Lung (tissue), 12 donors: ENCODE data around the gene IKBKE. TPM values are rescaled to one million over a fixed set of nuclear protein-coding genes. Genes with fewer than 3 reads are reported as not detected.
A peak's percentile ranks its signal among the peaks of the same experiment; 100 is the strongest.

Source experiments
- ATAC-seq: fragments of 200-7000 bp; cut with Tn5 transposase; one replicate; pipeline ENCODE4 v1.9.1; 2020; ENCODE audit warnings: moderate number of reproducible peaks; ENCODE audit not compliant: insufficient read depth, low FRiP score
- DNase-seq, 3 donors: peaks; one replicate each; pipeline ENCODE4 v3.0.0-alpha.2; 2013 to 2017
- H3K27ac ChIP-seq, 2 donors: one replicate each; pipeline ENCODE4 v1.5.1; 2013; ENCODE audit warnings: mild to moderate bottlenecking in 2 of 2, moderate library complexity in 2 of 2, control low read depth in 1 of 2, inconsistent platforms in 1 of 2, low read depth in 1 of 2, low read length in 1 of 2
- H3K27me3 ChIP-seq, 3 donors: one replicate each; pipeline ENCODE4 v1.5.1; 2013; ENCODE audit warnings: low read length in 2 of 3; ENCODE audit not compliant: control insufficient read depth in 3 of 3, insufficient read depth in 3 of 3
- H3K36me3 ChIP-seq, 4 donors: one replicate each; pipeline ENCODE4 v1.5.1; 2013; ENCODE audit warnings: low read length in 4 of 4, mild to moderate bottlenecking in 1 of 4, moderate library complexity in 1 of 4; ENCODE audit not compliant: control insufficient read depth in 4 of 4, insufficient read depth in 4 of 4
- H3K4me1 ChIP-seq, 5 donors: one replicate each; pipeline ENCODE4 v1.5.1; 2013; ENCODE audit warnings: low read length in 5 of 5, mild to moderate bottlenecking in 2 of 5, moderate library complexity in 1 of 5; ENCODE audit not compliant: control insufficient read depth in 5 of 5, insufficient read depth in 5 of 5
- H3K4me3 ChIP-seq: one replicate; pipeline ENCODE4 v1.5.1; 2013; ENCODE audit warnings: mild to moderate bottlenecking, control low read depth, moderate library complexity
- H3K9ac ChIP-seq, 2 donors: one replicate each; pipeline ENCODE4 v1.5.1; 2013; ENCODE audit warnings: low read length in 2 of 2, control low read depth in 1 of 2; ENCODE audit not compliant: insufficient read depth in 1 of 2
- H3K9me3 ChIP-seq, 4 donors: one replicate each; pipeline ENCODE4 v1.5.1; 2013; ENCODE audit warnings: low read length in 3 of 4, mild to moderate bottlenecking in 1 of 4, moderate library complexity in 1 of 4; ENCODE audit not compliant: control insufficient read depth in 4 of 4, insufficient read depth in 3 of 4
- WGBS, 2 donors: extraction: QIAGEN DNeasy Blood & Tissue Kit; methylation state at CpG; one replicate each; pipeline ENCODE4 v1.1.7; 2013; 5-methylcytosine and 5-hydroxymethylcytosine counted together
- polyA plus RNA-seq, 2 donors: library from polyadenylated mRNA; stranded (reverse); fragments of 200-250 nt; gene quantifications; one replicate each; pipeline ENCODE4 v1.2.1, GENCODE V29; 2013
- total RNA-seq, 2 donors: library from RNA; depleted of rRNA in 1 of 2; stranded (reverse); fragments of >200 nt in 1 of 2; gene quantifications; one replicate each; pipeline ENCODE4 v1.2.1, GENCODE V29; 2014 to 2021
- TF ChIP-seq, protein P1 (sequence below): IDR thresholded peaks from 2 replicates; pipeline ENCODE4 v1.5.1; 2012; ENCODE audit warnings: mild to moderate bottlenecking; ENCODE audit errors: control extremely low read depth, extremely low read depth
- donor health status: control.
- donor health status: control.
- donor health status: Bipolar disorder and iron deficiency.
- donor health status: healthy.
- donor health status: DM: yes; HTN: yes; CAD: no.

Gene IKBKE
- total and polyA plus RNA-seq, 4 donors: 6.1 to 17.1 (median 11.7) TPM

DNA sequence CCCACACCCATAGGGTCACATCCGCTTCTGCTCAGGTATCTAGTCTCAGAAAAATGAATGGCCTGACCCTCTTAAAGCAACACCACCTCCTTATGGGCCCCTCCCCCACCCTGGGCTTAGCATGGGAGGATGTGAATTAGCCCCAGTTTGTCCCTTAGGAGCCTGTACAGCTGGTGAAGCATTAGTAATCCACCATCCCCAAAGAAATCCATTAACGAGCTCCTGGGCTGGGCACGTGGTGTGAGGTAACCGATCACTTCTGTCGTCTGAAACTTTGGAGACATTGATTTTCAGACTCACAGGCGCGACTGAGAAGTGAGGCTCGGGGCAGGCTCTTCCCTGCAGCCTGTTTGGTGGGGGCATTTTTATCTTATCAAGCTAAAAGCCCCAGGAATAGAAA is 47.5 kb downstream of the IKBKE start:
- H3K4me3 ChIP-seq: no peak overlapping the region

DNA sequence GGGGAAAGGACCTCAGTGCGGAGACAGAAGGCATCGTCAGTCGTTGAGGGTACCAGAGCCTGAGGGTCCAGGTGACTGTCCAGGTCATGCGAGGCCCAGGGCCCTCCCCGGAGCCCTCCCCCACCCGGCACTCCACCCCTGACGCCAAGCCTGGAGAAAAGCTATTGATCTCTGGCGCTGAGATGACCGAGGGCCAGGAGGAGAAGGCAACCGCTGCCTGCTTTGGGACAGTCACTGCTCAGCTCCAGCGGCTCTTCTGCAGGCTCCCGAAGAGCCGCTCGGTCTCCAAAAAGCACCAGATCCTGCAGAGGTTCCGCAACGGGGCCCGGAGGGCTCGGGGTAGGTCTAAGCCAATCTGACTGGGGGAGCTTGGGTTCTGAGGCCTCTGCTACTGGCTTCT is 47.9 kb downstream of the IKBKE start:
- no peaks in the 10 kb centered on the region for H3K27me3 ChIP-seq
- H3K9me3 ChIP-seq: no peaks in the 10 kb centered on the region
- peaks cover 0 to 23% (median 5%) of the 10 kb centered on the region in 5 donors for H3K4me1 ChIP-seq
- ATAC-seq (no peak), DNase-seq (no peak)
- no peaks in the 10 kb centered on the region for H3K36me3 ChIP-seq
- no peak overlapping the region for H3K27ac ChIP-seq
- H3K9ac ChIP-seq: no peak overlapping the region
- WGBS, 2 donors: 91 to 96% methylated on average over 18 of the region's 18 CpGs
- TF ChIP-seq, protein P1, sequence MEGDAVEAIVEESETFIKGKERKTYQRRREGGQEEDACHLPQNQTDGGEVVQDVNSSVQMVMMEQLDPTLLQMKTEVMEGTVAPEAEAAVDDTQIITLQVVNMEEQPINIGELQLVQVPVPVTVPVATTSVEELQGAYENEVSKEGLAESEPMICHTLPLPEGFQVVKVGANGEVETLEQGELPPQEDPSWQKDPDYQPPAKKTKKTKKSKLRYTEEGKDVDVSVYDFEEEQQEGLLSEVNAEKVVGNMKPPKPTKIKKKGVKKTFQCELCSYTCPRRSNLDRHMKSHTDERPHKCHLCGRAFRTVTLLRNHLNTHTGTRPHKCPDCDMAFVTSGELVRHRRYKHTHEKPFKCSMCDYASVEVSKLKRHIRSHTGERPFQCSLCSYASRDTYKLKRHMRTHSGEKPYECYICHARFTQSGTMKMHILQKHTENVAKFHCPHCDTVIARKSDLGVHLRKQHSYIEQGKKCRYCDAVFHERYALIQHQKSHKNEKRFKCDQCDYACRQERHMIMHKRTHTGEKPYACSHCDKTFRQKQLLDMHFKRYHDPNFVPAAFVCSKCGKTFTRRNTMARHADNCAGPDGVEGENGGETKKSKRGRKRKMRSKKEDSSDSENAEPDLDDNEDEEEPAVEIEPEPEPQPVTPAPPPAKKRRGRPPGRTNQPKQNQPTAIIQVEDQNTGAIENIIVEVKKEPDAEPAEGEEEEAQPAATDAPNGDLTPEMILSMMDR: no peak
- H3K4me3 ChIP-seq: no peak overlapping the region

More for the DNA sequence above, 47.5 kb downstream of the IKBKE start:
- DNase-seq: no peak
- ATAC-seq: no peak
- Histone ChIP-seq H3K27me3 (no peaks in the 10 kb centered on the region), H3K36me3 (no peaks in the 10 kb centered on the region), H3K9ac (no peak overlapping the region), H3K9me3 (no peaks in the 10 kb centered on the region), H3K27ac (no peak overlapping the region), H3K4me1 (peaks cover 0 to 27% (median 5%) of the 10 kb centered on the region in 5 donors)
- WGBS, 2 donors: 91 to 93% methylated on average over 8 of the region's 8 CpGs
- TF ChIP-seq, protein P1: no peak

DNA sequence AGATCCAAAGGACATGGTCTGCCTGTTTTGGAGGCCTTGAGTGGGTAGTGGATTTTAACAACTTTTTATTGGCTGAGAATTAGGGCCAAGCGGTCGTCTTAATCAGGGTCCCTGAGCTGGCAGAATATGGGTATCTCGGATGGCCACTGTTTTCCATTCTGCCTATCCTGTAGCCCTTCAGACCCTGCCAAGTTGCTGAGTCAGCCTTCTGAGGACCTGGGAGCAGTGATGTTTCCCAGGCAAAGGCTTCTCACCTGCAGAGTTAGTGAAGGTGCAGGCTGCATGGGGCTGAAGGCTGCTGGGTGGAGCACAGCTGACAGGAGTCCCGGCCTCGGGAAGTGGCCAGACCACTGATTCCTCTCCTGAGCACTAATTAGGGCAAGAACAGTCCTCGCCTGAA is 48.5 kb downstream of the IKBKE start:
- H3K9me3 ChIP-seq: no peaks in the 10 kb centered on the region
- WGBS, 2 donors: 90 to 92% methylated on average over 6 of the region's 6 CpGs
- TF ChIP-seq, protein P1: no peak
- no peak for DNase-seq
- H3K4me3 ChIP-seq: no peak overlapping the region
- no peak overlapping the region for H3K27ac ChIP-seq
- H3K27me3 ChIP-seq: no peaks in the 10 kb centered on the region
- ATAC-seq: no peak
- no peaks in the 10 kb centered on the region for H3K36me3 ChIP-seq
- H3K4me1 ChIP-seq: peaks cover 0 to 18% (median 3%) of the 10 kb centered on the region in 5 donors
- H3K9ac ChIP-seq: no peak overlapping the region

DNA sequence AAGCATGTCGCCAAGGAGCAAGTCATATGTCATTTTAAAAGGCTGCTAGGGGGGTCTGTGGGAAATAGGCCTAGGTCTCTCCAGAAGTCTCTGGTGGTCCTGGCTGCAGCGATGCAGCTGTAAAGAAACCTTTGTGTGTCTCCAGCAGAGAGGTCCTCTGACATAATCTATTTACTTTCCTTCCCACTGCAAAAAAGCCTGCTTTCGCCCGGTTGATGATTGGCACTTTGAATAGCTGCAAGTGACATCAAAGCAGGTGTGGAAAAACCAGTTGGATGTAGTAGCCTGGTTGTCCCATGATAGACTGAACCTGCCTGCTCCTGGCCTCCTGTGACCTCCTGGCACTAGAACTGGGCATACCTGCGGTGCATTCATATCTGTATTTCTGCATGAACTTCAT is 50.9 kb downstream of the IKBKE start:
- peaks cover 0 to 2% (median 0%) of the 10 kb centered on the region in 4 donors for H3K9me3 ChIP-seq
- WGBS, 2 donors: 71 to 86% methylated on average over 5 of the region's 5 CpGs
- H3K4me3 ChIP-seq: no peak overlapping the region
- H3K9ac ChIP-seq: peak overlapping the region in 1 of 2 donors; percentile 30
- no peak overlapping the region for H3K27ac ChIP-seq
- peaks cover 0 to 14% (median 5%) of the 10 kb centered on the region in 5 donors for H3K4me1 ChIP-seq
- ATAC-seq (no peak), DNase-seq (peak; percentile 65 to 84 (median 67))
- no peaks in the 10 kb centered on the region for H3K27me3 ChIP-seq
- no peaks in the 10 kb centered on the region for H3K36me3 ChIP-seq
- TF ChIP-seq, protein P1: no peak
